ENCODE measurements around the gene BORCS5.
"Not testable (repeated sequence)": the region's sequence is repeated elsewhere in the genome, so short reads cannot be mapped to it uniquely, and the experiment has no call there.

The BORCS5 gene

GRCh38 chr12:12356896-12357718 is at the start of gene BORCS5:
TSS of gene BORCS5 (plus strand) at chr12:12357078. CDS start at chr12:12357452, 374 bp downstream.
- H3K4me1 ChIP-seq (ENCODE audit: insufficient read depth, low read length, severe bottlenecking): peaks cover 26% of the 10 kb centered on the region
- peak within 1 kb of the TSS; percentile 95 for H2AFZ ChIP-seq (ENCODE audit: low read length)
- H3K36me3 ChIP-seq (ENCODE audit: insufficient read depth, low read length): no peaks in the 10 kb centered on the region
- H3K27me3 ChIP-seq (ENCODE audit: insufficient read depth, low read length): no peaks in the 10 kb centered on the region
- peaks cover 6% of the 10 kb centered on the region; the same call in 1 of the 2 replicates for H3K79me2 ChIP-seq (ENCODE audit: insufficient read depth, low read length)
- peak within 1 kb of the TSS; percentile 88 for H3K4me3 ChIP-seq (ENCODE audit: low read depth, low read length, poor library complexity, severe bottlenecking)
- no peaks in the 10 kb centered on the region for H4K20me1 ChIP-seq (ENCODE audit: insufficient read depth, low read length)
- H3K9me2 ChIP-seq (ENCODE audit: low read depth, low read length): no peaks in the 10 kb centered on the region
- no peaks in the 10 kb centered on the region for H3K9me3 ChIP-seq (ENCODE audit: low read length)
- H3K27ac ChIP-seq (ENCODE audit: low read depth, low read length, poor library complexity, severe bottlenecking): peak within 1 kb of the TSS; percentile 92
- no peaks in the 10 kb centered on the region for H3F3A ChIP-seq (ENCODE audit: insufficient read depth, low read length)
- peak within 1 kb of the TSS; percentile 97 for H3K9ac ChIP-seq (ENCODE audit: low read length)
- H3K4me2 ChIP-seq (ENCODE audit: low read length): peak within 1 kb of the TSS; percentile 99
- TF ChIP-seq, protein P1, sequence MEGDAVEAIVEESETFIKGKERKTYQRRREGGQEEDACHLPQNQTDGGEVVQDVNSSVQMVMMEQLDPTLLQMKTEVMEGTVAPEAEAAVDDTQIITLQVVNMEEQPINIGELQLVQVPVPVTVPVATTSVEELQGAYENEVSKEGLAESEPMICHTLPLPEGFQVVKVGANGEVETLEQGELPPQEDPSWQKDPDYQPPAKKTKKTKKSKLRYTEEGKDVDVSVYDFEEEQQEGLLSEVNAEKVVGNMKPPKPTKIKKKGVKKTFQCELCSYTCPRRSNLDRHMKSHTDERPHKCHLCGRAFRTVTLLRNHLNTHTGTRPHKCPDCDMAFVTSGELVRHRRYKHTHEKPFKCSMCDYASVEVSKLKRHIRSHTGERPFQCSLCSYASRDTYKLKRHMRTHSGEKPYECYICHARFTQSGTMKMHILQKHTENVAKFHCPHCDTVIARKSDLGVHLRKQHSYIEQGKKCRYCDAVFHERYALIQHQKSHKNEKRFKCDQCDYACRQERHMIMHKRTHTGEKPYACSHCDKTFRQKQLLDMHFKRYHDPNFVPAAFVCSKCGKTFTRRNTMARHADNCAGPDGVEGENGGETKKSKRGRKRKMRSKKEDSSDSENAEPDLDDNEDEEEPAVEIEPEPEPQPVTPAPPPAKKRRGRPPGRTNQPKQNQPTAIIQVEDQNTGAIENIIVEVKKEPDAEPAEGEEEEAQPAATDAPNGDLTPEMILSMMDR (IDR thresholded peaks at IDR 0.05; ENCODE audit: low read length): no peak
- TF ChIP-seq EZH2 (IDR thresholded peaks at IDR 0.05; ENCODE audit: borderline replicate concordance, low read length): no peak

DNA sequence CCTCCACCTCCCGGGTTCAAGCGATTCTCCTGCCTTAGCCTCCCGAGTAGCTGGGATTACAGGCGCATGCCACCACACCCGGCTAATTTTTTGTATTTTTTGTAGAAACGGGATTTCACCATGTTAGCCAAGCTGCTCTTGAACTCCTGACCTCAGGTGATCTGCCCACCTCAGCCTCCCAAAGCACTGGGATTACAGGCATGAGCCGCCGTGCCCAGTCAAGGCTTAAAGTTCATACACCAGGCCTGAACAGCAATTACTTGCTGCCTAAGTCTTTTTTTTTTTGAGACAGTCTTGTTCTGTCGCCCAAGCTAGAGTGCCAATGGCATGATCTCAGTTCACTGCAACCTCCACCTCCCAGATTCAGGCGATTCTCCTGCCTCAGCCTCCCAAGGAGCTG is 46.2 kb upstream of the BORCS5 start:
- H3K9me2 ChIP-seq (ENCODE audit: low read depth, low read length); H3K9ac ChIP-seq (ENCODE audit: low read length); H2AFZ ChIP-seq (ENCODE audit: low read length); H3K4me3 ChIP-seq (ENCODE audit: low read depth, low read length, poor library complexity, severe bottlenecking); H3K27ac ChIP-seq (ENCODE audit: low read depth, low read length, poor library complexity, severe bottlenecking); H3K79me2 ChIP-seq (ENCODE audit: insufficient read depth, low read length); H4K20me1 ChIP-seq (ENCODE audit: insufficient read depth, low read length); H3K36me3 ChIP-seq (ENCODE audit: insufficient read depth, low read length); H3K4me2 ChIP-seq (ENCODE audit: low read length); H3K4me1 ChIP-seq (ENCODE audit: insufficient read depth, low read length, severe bottlenecking); H3K9me3 ChIP-seq (ENCODE audit: low read length); H3K27me3 ChIP-seq (ENCODE audit: insufficient read depth, low read length); H3F3A ChIP-seq (ENCODE audit: insufficient read depth, low read length): not testable (repeated sequence)

- H3F3A ChIP-seq (ENCODE audit: insufficient read depth, low read length): no peaks in the 10 kb centered on the region
These were observed 41.0 kb upstream of the BORCS5 start for GRCh38 chr12:12315838-12316237.

More at GRCh38 chr12:12315838-12316237, 41.0 kb upstream of the BORCS5 start:
- H3K4me1 ChIP-seq (ENCODE audit: insufficient read depth, low read length, severe bottlenecking): no peaks in the 10 kb centered on the region
- no peak overlapping the region for H3K27ac ChIP-seq (ENCODE audit: low read depth, low read length, poor library complexity, severe bottlenecking)
- no peaks in the 10 kb centered on the region for H3K27me3 ChIP-seq (ENCODE audit: insufficient read depth, low read length)
- H3K4me3 ChIP-seq (ENCODE audit: low read depth, low read length, poor library complexity, severe bottlenecking): no peak overlapping the region
- no peaks in the 10 kb centered on the region for H3K36me3 ChIP-seq (ENCODE audit: insufficient read depth, low read length)
- no peaks in the 10 kb centered on the region for H3K9me2 ChIP-seq (ENCODE audit: low read depth, low read length)
- TF ChIP-seq, protein P1 (IDR thresholded peaks at IDR 0.05; ENCODE audit: low read length): no peak
- H3K9ac ChIP-seq (ENCODE audit: low read length): no peak overlapping the region
- no peak overlapping the region for H2AFZ ChIP-seq (ENCODE audit: low read length)
- no peaks in the 10 kb centered on the region for H4K20me1 ChIP-seq (ENCODE audit: insufficient read depth, low read length)
- H3K4me2 ChIP-seq (ENCODE audit: low read length): no peak overlapping the region
- H3K9me3 ChIP-seq (ENCODE audit: low read length): no peaks in the 10 kb centered on the region
- no peaks in the 10 kb centered on the region for H3K79me2 ChIP-seq (ENCODE audit: insufficient read depth, low read length)

Measured in OCI-LY1 (cell line).